Nephron progenitor cell (in vitro differentiated cells): ENCODE results near the gene HERC2.
"Not testable (repeated sequence)": the region's sequence is repeated elsewhere in the genome, so short reads cannot be mapped to it uniquely, and the experiment has no call there.

Experiments used
- DNase-seq: peaks from one replicate; pipeline ENCODE4 v3.0.0; 2021
- H3K27ac Mint-ChIP-seq: 2 replicates; pipeline ENCODE4 v1.8.0; 2021; ENCODE audit warnings: mild to moderate bottlenecking, moderate library complexity, mixed read lengths
- H3K27me3 Mint-ChIP-seq: 2 replicates; pipeline ENCODE4 v1.8.0; 2021; ENCODE audit warnings: mild to moderate bottlenecking, low read depth, mixed read lengths; ENCODE audit not compliant: poor library complexity
- H3K36me3 Mint-ChIP-seq: 2 replicates; pipeline ENCODE4 v1.8.0; 2021; ENCODE audit warnings: low read depth, mixed read lengths
- H3K4me1 Mint-ChIP-seq: 2 replicates; pipeline ENCODE4 v1.8.0; 2021; ENCODE audit warnings: mixed read lengths
- H3K4me3 Mint-ChIP-seq: 2 replicates; pipeline ENCODE4 v1.8.0; 2021; ENCODE audit warnings: mild to moderate bottlenecking, moderate library complexity, mixed read lengths
- H3K9me3 Mint-ChIP-seq: 2 replicates; pipeline ENCODE4 v1.8.0; 2021; ENCODE audit warnings: mild to moderate bottlenecking, moderate library complexity, mixed read lengths
- TF ChIP-seq, protein P1 (sequence below): fragments of 200-600 bp; sonication (generic); IDR thresholded peaks from 2 replicates; pipeline ENCODE4 v1.5.0; 2021; ENCODE audit warnings: antibody characterized with exemption

Gene HERC2

GRCh38 chr15:28243399-28243798 is 78.6 kb downstream of the HERC2 start:
- H3K27me3 Mint-ChIP-seq, result no peaks in the 10 kb centered on the region
- no peak overlapping the region for H3K4me3 Mint-ChIP-seq
- no peak for DNase-seq
- H3K27ac Mint-ChIP-seq, result no peak overlapping the region
- TF ChIP-seq, protein P1, sequence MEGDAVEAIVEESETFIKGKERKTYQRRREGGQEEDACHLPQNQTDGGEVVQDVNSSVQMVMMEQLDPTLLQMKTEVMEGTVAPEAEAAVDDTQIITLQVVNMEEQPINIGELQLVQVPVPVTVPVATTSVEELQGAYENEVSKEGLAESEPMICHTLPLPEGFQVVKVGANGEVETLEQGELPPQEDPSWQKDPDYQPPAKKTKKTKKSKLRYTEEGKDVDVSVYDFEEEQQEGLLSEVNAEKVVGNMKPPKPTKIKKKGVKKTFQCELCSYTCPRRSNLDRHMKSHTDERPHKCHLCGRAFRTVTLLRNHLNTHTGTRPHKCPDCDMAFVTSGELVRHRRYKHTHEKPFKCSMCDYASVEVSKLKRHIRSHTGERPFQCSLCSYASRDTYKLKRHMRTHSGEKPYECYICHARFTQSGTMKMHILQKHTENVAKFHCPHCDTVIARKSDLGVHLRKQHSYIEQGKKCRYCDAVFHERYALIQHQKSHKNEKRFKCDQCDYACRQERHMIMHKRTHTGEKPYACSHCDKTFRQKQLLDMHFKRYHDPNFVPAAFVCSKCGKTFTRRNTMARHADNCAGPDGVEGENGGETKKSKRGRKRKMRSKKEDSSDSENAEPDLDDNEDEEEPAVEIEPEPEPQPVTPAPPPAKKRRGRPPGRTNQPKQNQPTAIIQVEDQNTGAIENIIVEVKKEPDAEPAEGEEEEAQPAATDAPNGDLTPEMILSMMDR, result no peak
- no peaks in the 10 kb centered on the region for H3K4me1 Mint-ChIP-seq
- peaks cover 21% of the 10 kb centered on the region for H3K9me3 Mint-ChIP-seq
- H3K36me3 Mint-ChIP-seq, result peaks cover 82% of the 10 kb centered on the region

- H3K36me3 Mint-ChIP-seq, result peaks cover 64% of the 10 kb centered on the region
- not testable (repeated sequence) for H3K27ac Mint-ChIP-seq, H3K9me3 Mint-ChIP-seq, DNase-seq, H3K4me3 Mint-ChIP-seq, H3K27me3 Mint-ChIP-seq, H3K4me1 Mint-ChIP-seq
Observed at GRCh38 chr15:28238296-28238695, 83.7 kb downstream of the HERC2 start.

DNA sequence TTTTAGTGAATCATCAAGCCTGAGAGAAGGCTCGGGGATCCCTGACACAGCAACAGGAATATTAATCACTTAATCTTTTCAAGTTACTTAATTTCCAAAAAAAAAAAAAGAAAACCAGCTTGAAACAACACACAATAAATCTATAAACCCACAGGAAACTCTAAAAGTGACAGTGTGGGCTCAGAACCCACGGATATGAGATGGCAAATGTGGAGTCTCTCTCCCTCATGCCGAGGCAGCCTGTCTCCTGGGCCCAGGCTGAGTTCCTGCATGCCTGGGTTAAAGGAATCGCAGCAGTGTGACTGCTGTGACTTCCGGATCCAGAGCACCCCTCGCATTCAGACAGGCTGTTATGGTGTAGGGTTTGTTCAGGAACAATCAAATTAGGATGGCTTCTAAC is 90.2 kb downstream of the HERC2 start:
- H3K4me3 Mint-ChIP-seq, H3K27me3 Mint-ChIP-seq, H3K9me3 Mint-ChIP-seq, H3K4me1 Mint-ChIP-seq, H3K27ac Mint-ChIP-seq, DNase-seq: not testable (repeated sequence)
- peaks cover 59% of the 10 kb centered on the region for H3K36me3 Mint-ChIP-seq

DNA sequence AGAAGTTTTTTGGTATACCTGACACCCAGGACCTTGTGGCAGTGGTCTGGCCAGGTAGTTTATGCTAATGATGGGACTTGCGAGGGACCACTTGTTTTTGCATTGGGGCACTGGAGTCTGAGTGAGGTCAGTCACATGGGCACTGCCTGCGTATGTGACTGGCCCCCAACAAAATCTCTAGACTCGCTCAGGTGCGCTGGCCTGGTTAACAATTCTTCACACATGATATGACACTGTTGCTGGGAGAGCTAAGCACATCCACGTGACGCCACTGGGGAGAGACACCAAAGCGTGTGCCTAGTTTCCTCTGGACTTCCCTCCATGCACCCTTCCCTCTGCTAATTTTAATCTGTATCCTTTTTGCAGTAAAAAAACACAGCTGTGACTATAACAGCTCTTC is 90.6 kb downstream of the HERC2 start:
- not testable (repeated sequence) for H3K4me3 Mint-ChIP-seq, H3K9me3 Mint-ChIP-seq, H3K27ac Mint-ChIP-seq, H3K27me3 Mint-ChIP-seq, DNase-seq, H3K4me1 Mint-ChIP-seq
- peaks cover 61% of the 10 kb centered on the region for H3K36me3 Mint-ChIP-seq

DNA sequence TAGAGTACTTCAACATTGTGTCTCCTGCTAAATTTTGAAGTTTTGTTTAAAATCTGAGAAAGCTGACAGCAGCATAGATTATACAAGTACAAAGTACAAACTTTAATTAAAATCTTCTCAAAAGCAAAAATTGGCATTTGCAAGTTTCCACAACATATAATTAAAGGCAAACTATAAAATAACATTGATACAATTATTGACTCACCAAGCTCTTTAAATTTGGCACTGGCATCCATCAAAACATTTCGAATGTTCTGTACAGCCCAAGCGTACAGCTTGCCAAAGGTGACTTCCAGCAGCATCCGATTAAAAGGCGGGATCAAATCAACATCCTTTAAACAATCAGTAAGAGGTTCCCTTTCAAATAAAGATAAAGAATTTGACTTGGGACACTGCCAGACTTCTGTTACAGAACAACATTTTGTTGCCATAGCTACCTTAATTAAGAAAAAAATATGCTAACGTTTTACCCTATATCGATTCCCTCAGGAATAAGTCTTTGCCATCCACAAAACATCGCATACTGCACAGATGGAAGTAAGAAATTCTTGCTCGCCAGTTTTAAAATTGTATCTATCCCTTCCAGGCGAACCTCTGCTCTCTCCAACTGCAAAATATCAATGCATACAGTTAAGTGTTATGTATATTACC is 92.9 kb downstream of the HERC2 start:
- H3K36me3 Mint-ChIP-seq, result peaks cover 73% of the 10 kb centered on the region
- H3K27me3 Mint-ChIP-seq, H3K4me1 Mint-ChIP-seq, DNase-seq, H3K4me3 Mint-ChIP-seq, H3K27ac Mint-ChIP-seq, H3K9me3 Mint-ChIP-seq: not testable (repeated sequence)

- TF ChIP-seq, protein P1, result no peak
- no peak for DNase-seq
- peaks cover 17% of the 10 kb centered on the region for H3K4me1 Mint-ChIP-seq
- peaks cover 73% of the 10 kb centered on the region for H3K36me3 Mint-ChIP-seq
- H3K9me3 Mint-ChIP-seq, result no peaks in the 10 kb centered on the region
- H3K27me3 Mint-ChIP-seq, result no peaks in the 10 kb centered on the region
- H3K27ac Mint-ChIP-seq, result no peak overlapping the region
- no peak overlapping the region for H3K4me3 Mint-ChIP-seq
Observed at GRCh38 chr15:28228096-28228495, 93.9 kb downstream of the HERC2 start.

GRCh38 chr15:28227303-28227702 is 94.7 kb downstream of the HERC2 start:
- not testable (repeated sequence) for H3K27me3 Mint-ChIP-seq, H3K4me3 Mint-ChIP-seq, H3K27ac Mint-ChIP-seq, H3K9me3 Mint-ChIP-seq, DNase-seq
- Mint-ChIP-seq H3K36me3 (peaks cover 68% of the 10 kb centered on the region), H3K4me1 (peaks cover 17% of the 10 kb centered on the region)
- TF ChIP-seq, protein P1, result peak; percentile 50

DNA sequence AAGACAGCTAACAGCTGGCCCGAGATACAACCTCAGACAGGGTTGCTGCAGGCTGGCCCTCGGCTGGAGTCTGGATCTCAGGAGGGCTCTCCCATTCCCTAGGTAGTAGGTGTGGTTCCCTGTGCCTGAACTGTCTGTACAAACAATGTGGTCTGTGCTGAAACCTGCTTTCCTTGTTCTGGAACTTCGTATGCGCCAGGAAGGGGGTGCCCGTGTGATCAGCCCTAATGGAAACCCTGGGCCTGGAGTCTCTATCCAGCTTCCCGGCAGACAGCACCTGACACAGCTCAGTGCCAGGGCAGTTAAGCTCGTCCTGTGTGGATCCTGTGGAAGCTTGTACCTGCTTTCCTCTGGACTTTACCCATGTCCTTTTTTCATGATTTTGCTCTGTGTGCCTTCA is 99.4 kb downstream of the HERC2 start:
- Mint-ChIP-seq H3K36me3 (peaks cover 63% of the 10 kb centered on the region), H3K4me1 (peaks cover 17% of the 10 kb centered on the region), H3K27ac (peak overlapping the region; percentile 61)
- not testable (repeated sequence) for H3K27me3 Mint-ChIP-seq, DNase-seq, H3K4me3 Mint-ChIP-seq, H3K9me3 Mint-ChIP-seq

GRCh38 chr15:28221696-28222095 is 100.3 kb downstream of the HERC2 start:
- not testable (repeated sequence) for H3K27me3 Mint-ChIP-seq, H3K9me3 Mint-ChIP-seq, H3K4me3 Mint-ChIP-seq, H3K27ac Mint-ChIP-seq, DNase-seq
- Mint-ChIP-seq H3K4me1 (peaks cover 17% of the 10 kb centered on the region), H3K36me3 (peaks cover 54% of the 10 kb centered on the region)
